ENCODE results near the gene UGCG.

GRCh38 chr9:111874500-111874899, 22.1 kb upstream of the UGCG start:
- TF ChIP-seq CTCF (IDR thresholded peaks at IDR 0.05): no peak
- TF ChIP-seq EZH2 (IDR thresholded peaks at IDR 0.05): no peak
- no peak for TF ChIP-seq EZH2phosphoT487 (IDR thresholded peaks at IDR 0.05)

Data from neural progenitor cell (in vitro differentiated cells).